ENCODE results near the gene OPALIN. TPM values are rescaled to one million over a fixed set of nuclear protein-coding genes. Genes with fewer than 3 reads are reported as not detected.
A peak's percentile ranks its signal among the peaks of the same experiment; 100 is the strongest.

Gene OPALIN
- total RNA-seq, 1 experiment from 2014 or later, result not detected

GRCh38 chr10:96344178-96344577 is 14.6 kb downstream of the OPALIN start:
- Histone ChIP-seq H3K4me1 (ENCODE audit: insufficient read depth, low read length, poor library complexity, severe bottlenecking) (no peaks in the 10 kb centered on the region), H3K27me3 (replicated peaks; ENCODE audit: insufficient read depth, low read depth, low read length, poor library complexity) (no peaks in the 10 kb centered on the region), H3K9me3 (ENCODE audit: low read depth, low read length, poor library complexity, severe bottlenecking) (peaks cover 8% of the 10 kb centered on the region), H3K4me3 (ENCODE audit: low read depth, low read length, poor library complexity, severe bottlenecking) (no peak overlapping the region), H3K36me3 (ENCODE audit: insufficient read depth, low read length, poor library complexity, severe bottlenecking) (no peaks in the 10 kb centered on the region), H3K27ac (ENCODE audit: low read depth, low read length, poor library complexity, severe bottlenecking) (no peak overlapping the region)
- ChIA-PET CTCF (no interaction called here), POLR2A (ENCODE audit: low non-redundant PET) (no interaction called here)
- DNase-seq (ENCODE audit: low spot score), result no peak
- intact Hi-C loops (cut with micrococcal nuclease; ENCODE audit: unreplicated experiment), result no loop called here
- no peak for TF ChIP-seq EZH2 (IDR thresholded peaks at IDR 0.05; ENCODE audit: borderline replicate concordance, low read depth, low read length, poor library complexity, severe bottlenecking)
- no peak for TF ChIP-seq CTCF (conservative IDR thresholded peaks at IDR 0.05; ENCODE audit: low read depth, low read length)
- BruUV-seq (replicated peaks), result no TSS peak

GRCh38 chr10:96342402-96342801 is 16.4 kb downstream of the OPALIN start:
- Histone ChIP-seq H3K9me3 (ENCODE audit: low read depth, low read length, poor library complexity, severe bottlenecking) (peaks cover 8% of the 10 kb centered on the region), H3K27me3 (replicated peaks; ENCODE audit: insufficient read depth, low read depth, low read length, poor library complexity) (no peaks in the 10 kb centered on the region), H3K4me3 (ENCODE audit: low read depth, low read length, poor library complexity, severe bottlenecking) (no peak overlapping the region), H3K27ac (ENCODE audit: low read depth, low read length, poor library complexity, severe bottlenecking) (no peak overlapping the region), H3K4me1 (ENCODE audit: insufficient read depth, low read length, poor library complexity, severe bottlenecking) (no peaks in the 10 kb centered on the region), H3K36me3 (ENCODE audit: insufficient read depth, low read length, poor library complexity, severe bottlenecking) (no peaks in the 10 kb centered on the region)
- intact Hi-C loops (cut with micrococcal nuclease; ENCODE audit: unreplicated experiment), result no loop called here
- POLR2A ChIA-PET (ENCODE audit: low non-redundant PET), result no interaction called here
- CTCF ChIA-PET, result no interaction called here
- TF ChIP-seq EZH2 (IDR thresholded peaks at IDR 0.05; ENCODE audit: borderline replicate concordance, low read depth, low read length, poor library complexity, severe bottlenecking) (no peak), CTCF (conservative IDR thresholded peaks at IDR 0.05; ENCODE audit: low read depth, low read length) (no peak)
- BruUV-seq (replicated peaks), result no TSS peak
- DNase-seq (ENCODE audit: low spot score), result no peak

- Histone ChIP-seq H3K27me3 (replicated peaks; ENCODE audit: insufficient read depth, low read depth, low read length, poor library complexity) (no peaks in the 10 kb centered on the region), H3K27ac (ENCODE audit: low read depth, low read length, poor library complexity, severe bottlenecking) (no peak overlapping the region), H3K4me1 (ENCODE audit: insufficient read depth, low read length, poor library complexity, severe bottlenecking) (no peaks in the 10 kb centered on the region), H3K4me3 (ENCODE audit: low read depth, low read length, poor library complexity, severe bottlenecking) (no peak overlapping the region), H3K9me3 (ENCODE audit: low read depth, low read length, poor library complexity, severe bottlenecking) (peaks cover 5% of the 10 kb centered on the region), H3K36me3 (ENCODE audit: insufficient read depth, low read length, poor library complexity, severe bottlenecking) (no peaks in the 10 kb centered on the region)
- TF ChIP-seq EZH2 (IDR thresholded peaks at IDR 0.05; ENCODE audit: borderline replicate concordance, low read depth, low read length, poor library complexity, severe bottlenecking), result no peak
- no peak for TF ChIP-seq CTCF (conservative IDR thresholded peaks at IDR 0.05; ENCODE audit: low read depth, low read length)
- ChIA-PET POLR2A (ENCODE audit: low non-redundant PET) (no interaction called here), CTCF (interaction anchor here (0.6 kb wide), 1 partner anchor 112 kb away, joined by 5 read pairs; no protein-coding TSS in a partner anchor)
- intact Hi-C loops (cut with micrococcal nuclease; ENCODE audit: unreplicated experiment), result no loop called here
- no TSS peak for BruUV-seq (replicated peaks)
- peak; percentile 31 for DNase-seq (ENCODE audit: low spot score)
Observed at GRCh38 chr10:96341219-96342182, 17.3 kb downstream of the OPALIN start.
